ENCODE measurements around the gene CIDEB. TPM values are rescaled to one million over a fixed set of nuclear protein-coding genes. Genes with fewer than 3 reads are reported as not detected.

The CIDEB gene
- total RNA-seq, 4 donors from 2014 or later, result 22.3 to 184 (median 136) TPM

DNA sequence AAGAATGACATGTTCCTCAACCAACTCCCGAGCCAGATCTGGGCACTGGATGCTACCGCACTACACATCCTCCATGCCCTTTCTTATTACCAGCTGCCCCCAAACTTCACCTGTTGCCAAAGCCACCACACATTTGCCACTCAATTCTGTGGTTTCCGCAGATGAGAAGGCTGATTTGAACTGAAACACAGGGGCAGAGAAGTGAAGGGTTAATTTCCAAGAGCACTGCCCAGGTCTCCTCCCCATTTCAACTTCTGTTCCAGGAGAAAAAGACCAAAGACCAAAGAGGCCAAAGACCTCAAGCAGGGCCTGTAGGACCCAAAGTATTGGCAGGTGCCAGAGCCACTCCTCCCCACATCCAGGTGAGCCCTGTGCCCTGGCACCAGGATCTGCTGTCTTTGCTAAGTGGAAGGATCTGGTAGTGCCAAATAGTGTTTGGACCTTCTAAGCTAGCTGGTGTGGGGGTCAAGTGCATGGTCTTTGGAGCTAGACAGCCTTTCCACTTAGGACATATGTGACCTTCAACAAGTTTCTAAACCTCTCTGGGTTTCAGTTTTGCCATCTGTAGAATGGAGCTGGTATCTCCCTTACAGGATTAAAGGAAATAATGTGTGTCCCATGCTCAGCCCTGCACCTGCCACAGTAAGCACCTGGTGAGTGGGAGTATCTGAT lies 16.2 kb downstream of the CIDEB start:
- Histone ChIP-seq H3K9me3 (no peaks in the 10 kb centered on the region), H3K4me1 (peaks cover 0 to 1% (median 0%) of the 10 kb centered on the region in 4 donors)

DNA sequence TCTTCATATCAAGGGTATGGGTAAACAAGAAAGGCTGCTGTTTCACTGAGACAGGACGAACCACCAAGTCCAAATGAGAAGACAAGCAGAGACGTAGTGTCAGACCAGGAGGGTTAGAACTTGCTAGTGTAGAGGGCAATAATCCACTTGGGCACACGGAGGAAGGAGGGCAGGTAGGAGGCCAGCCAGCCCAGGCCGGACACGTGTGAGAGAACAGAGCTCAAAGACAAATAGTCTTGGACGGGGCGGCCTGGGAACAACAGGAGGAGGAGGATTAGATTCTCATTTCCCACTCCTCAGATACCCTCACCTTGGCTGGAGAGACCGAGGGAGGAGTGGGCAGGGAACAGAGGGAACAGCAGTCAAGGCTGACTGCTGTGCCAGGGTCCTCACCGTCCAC lies 17.0 kb downstream of the CIDEB start:
- no peak for DNase-seq
- no peaks in the 10 kb centered on the region for H3K4me1 ChIP-seq
- TF ChIP-seq POLR2A (IDR thresholded peaks at IDR 0.05), result no peak
- TF ChIP-seq, protein P1, sequence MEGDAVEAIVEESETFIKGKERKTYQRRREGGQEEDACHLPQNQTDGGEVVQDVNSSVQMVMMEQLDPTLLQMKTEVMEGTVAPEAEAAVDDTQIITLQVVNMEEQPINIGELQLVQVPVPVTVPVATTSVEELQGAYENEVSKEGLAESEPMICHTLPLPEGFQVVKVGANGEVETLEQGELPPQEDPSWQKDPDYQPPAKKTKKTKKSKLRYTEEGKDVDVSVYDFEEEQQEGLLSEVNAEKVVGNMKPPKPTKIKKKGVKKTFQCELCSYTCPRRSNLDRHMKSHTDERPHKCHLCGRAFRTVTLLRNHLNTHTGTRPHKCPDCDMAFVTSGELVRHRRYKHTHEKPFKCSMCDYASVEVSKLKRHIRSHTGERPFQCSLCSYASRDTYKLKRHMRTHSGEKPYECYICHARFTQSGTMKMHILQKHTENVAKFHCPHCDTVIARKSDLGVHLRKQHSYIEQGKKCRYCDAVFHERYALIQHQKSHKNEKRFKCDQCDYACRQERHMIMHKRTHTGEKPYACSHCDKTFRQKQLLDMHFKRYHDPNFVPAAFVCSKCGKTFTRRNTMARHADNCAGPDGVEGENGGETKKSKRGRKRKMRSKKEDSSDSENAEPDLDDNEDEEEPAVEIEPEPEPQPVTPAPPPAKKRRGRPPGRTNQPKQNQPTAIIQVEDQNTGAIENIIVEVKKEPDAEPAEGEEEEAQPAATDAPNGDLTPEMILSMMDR (IDR thresholded peaks at IDR 0.05), result no peak
- no peak overlapping the region for H3K27ac ChIP-seq
- H3K36me3 ChIP-seq, result peaks cover 0 to 62% (median 0%) of the 10 kb centered on the region in 3 donors
- no peaks in the 10 kb centered on the region for H3K27me3 ChIP-seq
- no peaks in the 10 kb centered on the region for H3K9me3 ChIP-seq
- H3K4me3 ChIP-seq, result no peak overlapping the region

More for the DNA sequence above, 16.2 kb downstream of the CIDEB start:
- peaks cover 0 to 68% (median 0%) of the 10 kb centered on the region in 3 donors for H3K36me3 ChIP-seq
- no peak overlapping the region for H3K4me3 ChIP-seq
- H3K27me3 ChIP-seq, result no peaks in the 10 kb centered on the region
- no peak overlapping the region for H3K27ac ChIP-seq
- TF ChIP-seq, protein P1 (IDR thresholded peaks at IDR 0.05), result no peak
- no peak for TF ChIP-seq POLR2A (IDR thresholded peaks at IDR 0.05)
- no peak for DNase-seq

DNA sequence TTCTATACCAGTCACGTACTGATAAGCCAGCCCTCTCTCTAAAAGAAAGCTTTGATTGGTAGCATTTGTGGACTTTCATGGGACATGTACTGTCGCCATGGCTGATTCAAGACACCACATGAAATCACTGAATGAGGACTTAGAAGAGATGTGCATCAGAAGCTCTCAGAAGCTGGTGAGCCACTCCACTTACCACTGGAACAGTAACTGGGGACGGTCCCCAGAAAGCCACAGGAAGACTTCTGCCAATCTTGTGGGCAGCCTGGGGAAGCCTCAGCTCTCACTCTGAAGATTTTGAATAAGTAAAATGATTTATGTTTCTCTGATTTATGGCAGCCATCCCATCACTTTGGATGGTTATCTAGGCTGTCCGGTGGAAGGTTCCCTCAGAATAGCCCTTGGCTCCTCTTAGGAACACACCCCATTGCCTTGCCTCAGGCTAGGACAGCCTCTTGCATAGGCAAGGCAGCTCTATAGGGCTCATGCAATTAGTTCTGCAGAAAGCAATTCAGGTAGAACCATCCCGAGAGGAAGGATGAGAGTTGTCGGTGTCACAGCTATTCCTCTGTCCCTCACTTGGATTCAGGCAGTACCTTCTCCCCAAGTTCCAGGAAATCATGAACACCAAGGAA lies 18.0 kb downstream of the CIDEB start:
- TF ChIP-seq POLR2A (IDR thresholded peaks at IDR 0.05), result no peak
- TF ChIP-seq, protein P1 (IDR thresholded peaks at IDR 0.05), result no peak
- H3K27ac ChIP-seq, result no peak overlapping the region
- no peak for DNase-seq
- peaks cover 0 to 52% (median 0%) of the 10 kb centered on the region in 3 donors for H3K36me3 ChIP-seq
- no peak overlapping the region for H3K4me3 ChIP-seq
- H3K27me3 ChIP-seq, result no peaks in the 10 kb centered on the region
- H3K9me3 ChIP-seq, result no peaks in the 10 kb centered on the region
- no peaks in the 10 kb centered on the region for H3K4me1 ChIP-seq

DNA sequence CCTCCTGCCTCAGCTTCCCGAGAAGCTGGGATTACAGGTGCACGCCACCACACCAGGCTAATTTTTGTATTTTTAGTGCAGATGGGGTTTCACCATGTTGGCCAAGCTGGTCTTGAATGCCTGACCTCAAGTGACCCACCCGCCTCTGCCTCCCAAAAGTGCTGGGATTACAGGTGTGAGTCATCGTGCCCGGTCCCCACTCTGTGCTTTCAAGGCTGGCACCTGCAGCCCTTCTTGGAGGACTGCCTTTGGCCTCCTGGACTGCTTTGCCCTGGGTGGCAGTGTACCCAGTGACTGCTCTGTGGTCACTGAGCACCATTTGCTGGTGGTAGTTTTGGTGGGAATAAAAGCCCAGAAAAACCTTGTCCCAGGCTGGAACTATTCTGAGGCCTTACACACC lies 20.8 kb downstream of the CIDEB start:
- Histone ChIP-seq H3K9me3 (no peaks in the 10 kb centered on the region), H3K27me3 (no peaks in the 10 kb centered on the region), H3K27ac (no peak overlapping the region), H3K36me3 (peaks cover 0 to 29% (median 0%) of the 10 kb centered on the region in 3 donors), H3K4me1 (no peaks in the 10 kb centered on the region), H3K4me3 (no peak overlapping the region)
- TF ChIP-seq, protein P1 (IDR thresholded peaks at IDR 0.05), result no peak
- no peak for TF ChIP-seq POLR2A (IDR thresholded peaks at IDR 0.05)
- no peak for DNase-seq

DNA sequence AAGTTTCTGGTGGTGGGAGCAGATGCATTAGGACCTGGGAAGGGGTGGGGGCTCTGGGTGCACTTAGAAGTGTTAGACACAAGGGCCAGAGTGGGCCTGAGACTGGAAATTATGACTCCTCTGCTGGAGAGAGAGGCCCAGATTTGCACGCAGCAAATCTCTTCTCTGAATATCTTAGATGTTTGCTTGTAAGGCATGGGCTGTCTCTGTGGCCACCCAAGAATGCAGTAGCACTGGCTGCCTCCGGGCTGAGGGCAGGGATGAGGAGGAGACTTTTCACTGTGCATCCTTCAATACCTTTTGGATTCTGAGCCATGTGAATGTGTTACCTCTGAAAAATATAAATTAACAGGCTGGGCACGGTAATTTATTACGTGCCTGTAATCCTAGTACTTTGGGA lies 22.4 kb downstream of the CIDEB start:
- DNase-seq, result no peak
- H3K27me3 ChIP-seq, result no peaks in the 10 kb centered on the region
- H3K9me3 ChIP-seq, result no peaks in the 10 kb centered on the region
- TF ChIP-seq POLR2A (IDR thresholded peaks at IDR 0.05), result no peak
- TF ChIP-seq, protein P1 (IDR thresholded peaks at IDR 0.05), result no peak
- peaks cover 0 to 13% (median 0%) of the 10 kb centered on the region in 3 donors for H3K36me3 ChIP-seq
- H3K4me1 ChIP-seq, result no peaks in the 10 kb centered on the region
- H3K4me3 ChIP-seq, result no peak overlapping the region
- H3K27ac ChIP-seq, result no peak overlapping the region

Data from Peyer's patch (tissue), 4 donors.